Measurements from ENCODE around the gene CFAP299. TPM values are rescaled to one million over a fixed set of nuclear protein-coding genes. Genes with fewer than 3 reads are reported as not detected.

The CFAP299 gene
- total and polyA plus RNA-seq, 9 of the 15 experiments (the other 6 are each of a cell fraction or from before 2014, with no cell fraction given): 0.09 to 3.0 (median 0.76) TPM

GRCh38 chr4:80507077-80507476 is 171.5 kb downstream of the CFAP299 start (continued):
- peak; percentile 63 for TF ChIP-seq EP300 (IDR thresholded peaks at IDR 0.05; ENCODE audit: low read length)
- TF ChIP-seq ZMIZ1 (IDR thresholded peaks at IDR 0.05; ENCODE audit: low read depth in 2 of 2, low read length in 2 of 2): peak in 1 of 2 experiments; percentile 71; a peak in 1 of 4 replicates
- no peak for TF ChIP-seq ATF3 (IDR thresholded peaks at IDR 0.05)
- no peak for TF ChIP-seq ATF3 (CRISPR knock-in tag; conservative IDR thresholded peaks at IDR 0.05)
- TF ChIP-seq FOSL1 (tag; conservative IDR thresholded peaks at IDR 0.05): peak; percentile 51; the same call in 1 of the 2 replicates
- TF ChIP-seq CBFA2T3 (IDR thresholded peaks at IDR 0.05): peak; percentile 94
- 0 out of 2 replicates have a peak, but pooled peaks have one; percentile 40 for TF ChIP-seq FOXM1 (IDR thresholded peaks at IDR 0.05; ENCODE audit: low read depth)
- TF ChIP-seq FOXM1 (CRISPR knock-in tag; IDR thresholded peaks at IDR 0.05; ENCODE audit: low read depth): no peak
- TF ChIP-seq USF2 (CRISPR knock-in tag; IDR thresholded peaks at IDR 0.05): 0 out of 2 replicates have a peak, but pooled peaks have one; percentile 14
- 0 out of 2 replicates have a peak, but pooled peaks have one; percentile 15 for TF ChIP-seq ELF4 (CRISPR knock-in tag; IDR thresholded peaks at IDR 0.05)
- TF ChIP-seq ZNF655 (CRISPR knock-in tag; IDR thresholded peaks at IDR 0.05): no peak
- 0 out of 2 replicates have a peak, but pooled peaks have one; percentile 48 for TF ChIP-seq ZNF584 (CRISPR knock-in tag; IDR thresholded peaks at IDR 0.05; ENCODE audit: low read depth)
- TF ChIP-seq POLR2AphosphoS5 (IDR thresholded peaks at IDR 0.05; ENCODE audit: control insufficient read depth, insufficient read depth, low read depth, low read length): peak; percentile 65; the same call in 1 of the 2 replicates
- peak in 1 of 3 experiments; percentile 58; a peak in 1 of 6 replicates for TF ChIP-seq ZBTB11 (CRISPR knock-in tag; IDR thresholded peaks at IDR 0.05)
- TF ChIP-seq VEZF1 (CRISPR knock-in tag; IDR thresholded peaks at IDR 0.05): peak; percentile 46

Measured in K562 (cell line).